GOT3 (cell line): ENCODE data around the gene UACA.

Experiments used
- DNase-seq: peaks from one replicate; lab custom pipeline; 2025; ENCODE audit warnings: mixed read lengths; lab: John Stamatoyannopoulos, UW

Gene UACA

DNA sequence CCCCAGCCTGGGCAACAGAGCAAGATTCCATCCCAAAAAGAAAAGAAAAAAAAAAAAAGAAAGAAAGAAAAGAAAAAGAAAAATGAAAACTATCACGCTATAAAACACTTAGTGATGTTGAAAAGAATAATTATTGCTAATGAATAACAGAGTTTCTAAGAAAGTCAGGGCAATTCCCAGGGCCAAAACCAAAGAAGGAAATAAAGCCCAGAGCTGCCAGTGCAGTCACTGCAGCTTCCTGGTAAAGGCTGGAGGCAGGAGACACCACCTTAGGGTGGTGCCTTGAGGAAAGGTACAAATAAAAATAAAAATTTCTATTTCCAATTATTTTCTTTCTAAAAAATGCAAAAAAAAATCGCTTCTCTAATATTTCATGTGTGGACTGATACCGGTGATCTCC is 19.7 kb upstream of the UACA start:
- DNase-seq, result no peak

GRCh38 chr15:70781236-70781635 is 17.9 kb upstream of the UACA start:
- DNase-seq, result no peak

DNA sequence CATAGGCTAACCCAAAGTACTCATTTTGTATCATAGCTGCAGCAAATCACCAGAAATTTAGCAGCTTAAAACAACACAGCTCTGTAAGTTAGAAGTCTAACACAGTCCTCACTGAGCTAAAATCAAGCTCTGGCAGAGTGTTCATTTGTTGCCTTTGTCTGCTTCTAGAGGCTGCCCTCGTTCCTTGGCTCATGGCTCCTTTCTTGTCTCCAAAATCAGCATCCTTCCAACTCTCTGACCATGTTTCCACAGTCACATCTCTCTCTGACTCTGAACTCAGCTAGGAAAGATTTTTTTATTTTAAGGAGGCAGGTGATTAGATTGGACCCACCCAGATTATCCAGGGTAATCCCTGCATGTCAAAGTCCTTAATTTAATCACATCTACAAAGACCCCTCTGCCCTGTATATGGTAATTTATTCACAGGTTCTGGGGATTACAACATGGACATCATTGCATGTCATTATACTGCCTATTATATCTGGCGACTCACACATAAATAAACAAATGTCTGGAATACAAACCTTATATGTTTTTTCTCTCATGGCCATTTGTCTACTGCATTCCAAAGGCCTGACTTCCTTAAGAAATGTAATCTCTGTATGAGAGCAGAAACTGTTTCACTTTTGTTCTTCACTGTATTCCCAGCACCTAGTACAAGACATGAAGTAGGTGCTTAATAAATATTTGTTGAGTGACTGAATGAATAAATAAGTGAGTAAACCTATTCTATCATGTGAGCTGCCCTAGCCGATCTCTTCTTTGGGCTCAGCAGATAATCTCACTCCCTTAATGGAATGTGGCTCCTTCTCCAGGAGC is 15.1 kb upstream of the UACA start:
- no peak for DNase-seq

- DNase-seq, result no peak
These were observed 14.0 kb upstream of the UACA start for GRCh38 chr15:70777170-70777926.

- DNase-seq, result no peak
These were observed 11.8 kb upstream of the UACA start for GRCh38 chr15:70775160-70775559.

DNA sequence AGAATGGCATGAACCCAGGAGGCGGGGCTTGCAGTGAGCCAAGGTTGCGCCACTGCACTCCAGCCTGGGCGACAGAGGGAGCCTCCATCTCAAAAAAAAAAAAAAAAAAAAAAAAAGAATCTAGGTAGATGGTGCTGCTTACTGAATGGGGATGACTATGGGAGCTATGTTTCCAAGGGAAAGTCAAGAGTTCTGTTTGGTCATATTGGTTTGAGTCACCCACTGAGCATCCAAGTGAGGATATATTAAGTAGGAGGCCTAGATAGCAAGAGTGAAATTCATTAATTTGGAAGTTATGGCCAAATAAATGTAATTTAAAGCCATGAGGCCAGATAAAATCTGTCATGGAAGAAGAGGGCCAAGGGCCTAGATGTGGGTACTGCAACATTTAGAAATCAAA is 9.0 kb upstream of the UACA start:
- DNase-seq, result no peak

DNA sequence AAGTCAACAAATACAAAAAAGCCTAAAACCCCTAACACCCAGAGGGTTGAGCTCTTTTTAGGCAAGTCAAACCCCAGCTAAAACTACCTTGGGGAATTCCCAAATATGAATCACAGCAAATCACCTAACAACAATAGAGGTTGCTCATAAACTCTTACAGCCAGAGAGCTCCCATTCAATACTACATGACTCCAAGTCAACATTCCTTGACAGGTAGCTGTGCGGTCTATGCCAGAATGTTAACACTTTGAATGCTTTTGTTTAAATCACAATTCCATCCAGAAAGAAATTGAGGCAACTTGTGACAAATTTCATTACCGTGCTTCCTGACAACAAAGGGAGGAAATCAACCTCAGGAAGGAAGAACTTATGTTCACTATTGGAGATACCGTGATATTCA is 7.5 kb upstream of the UACA start:
- DNase-seq, result no peak

DNA sequence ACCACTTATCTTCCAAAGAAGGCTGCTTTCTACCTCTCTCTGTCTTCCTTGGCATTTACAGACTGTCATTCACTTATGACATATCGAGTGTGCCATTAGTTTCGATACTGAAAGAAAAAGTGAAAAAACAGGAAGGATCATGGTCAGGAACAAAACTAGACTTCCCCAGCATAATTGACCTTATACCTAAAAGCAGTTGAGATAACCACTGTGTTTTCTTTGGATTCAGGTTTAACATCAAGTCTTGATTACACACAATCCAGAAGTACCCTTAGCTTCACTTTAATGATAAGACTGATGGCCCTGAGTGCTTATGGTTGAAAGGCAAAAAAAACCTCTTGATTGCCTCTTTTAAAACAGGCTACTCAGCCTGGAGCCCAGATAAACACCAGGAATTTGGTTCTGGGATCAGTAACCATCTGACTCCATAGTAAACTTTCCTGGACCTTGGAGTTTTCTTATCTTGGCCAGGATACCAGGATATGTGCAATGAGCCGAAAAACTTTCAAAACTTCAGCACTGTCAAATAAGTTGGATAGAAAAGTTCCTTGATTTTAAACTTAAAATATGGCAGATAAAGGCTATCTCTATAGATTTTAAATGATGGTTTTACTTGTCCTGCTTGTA is 5.0 kb upstream of the UACA start:
- no peak for DNase-seq

DNA sequence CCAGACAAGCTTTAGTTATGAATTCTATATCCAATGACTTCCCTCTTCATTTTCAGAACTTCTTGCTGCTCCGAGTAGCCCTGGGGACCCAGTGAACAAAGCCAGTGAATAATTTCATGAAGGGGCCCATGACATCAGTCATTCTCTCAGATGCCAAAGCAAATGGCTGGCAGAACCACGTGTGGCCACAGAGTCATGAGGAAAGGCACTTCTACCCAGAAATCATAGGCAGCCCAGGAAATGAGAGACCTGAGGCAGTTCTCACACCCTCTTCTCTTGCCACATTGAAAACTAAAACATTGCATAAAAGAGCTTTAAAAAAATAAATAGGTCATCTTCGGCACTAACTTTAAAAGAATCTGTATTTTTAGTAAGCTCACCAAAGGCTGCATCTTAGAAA is 4.3 kb upstream of the UACA start:
- DNase-seq, result no peak

- DNase-seq, result no peak
These were observed 3.2 kb upstream of the UACA start for GRCh38 chr15:70766597-70766996.

GRCh38 chr15:70765504-70766281 is 2.3 kb upstream of the UACA start:
- DNase-seq, result no peak

GRCh38 chr15:70763950-70764730 is 782 bp upstream of the UACA start:
- DNase-seq, result no peak

DNA sequence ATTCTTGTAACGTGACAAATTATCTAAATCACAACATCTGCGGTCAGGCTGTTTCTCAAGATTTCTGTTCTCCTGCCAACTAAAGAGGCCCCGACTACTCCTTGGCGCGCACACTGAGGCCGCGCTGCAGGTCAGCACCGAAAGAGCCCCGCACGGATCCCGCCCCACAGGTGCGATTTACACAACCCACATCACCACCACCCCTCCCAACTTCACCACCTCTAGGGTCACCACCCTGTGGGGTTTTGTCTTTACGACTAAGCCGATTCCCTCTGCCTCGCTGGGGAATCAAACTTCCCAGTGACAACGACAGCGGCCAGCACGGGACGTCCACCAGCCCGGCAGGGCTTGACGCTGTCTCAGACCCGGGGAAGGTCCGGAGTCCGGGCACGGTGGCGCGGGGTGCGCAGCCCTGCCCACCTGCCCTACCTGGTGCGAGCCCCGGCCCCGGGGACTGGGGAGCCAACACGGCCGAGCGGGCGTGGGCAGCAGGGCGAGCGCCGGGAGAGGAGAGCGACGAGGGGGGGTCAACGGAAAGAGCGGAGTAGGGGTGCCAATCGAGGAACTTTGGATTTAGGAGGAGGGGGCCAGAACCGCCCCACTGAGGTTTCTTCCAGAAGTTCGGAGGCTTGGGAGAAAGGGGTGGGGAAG is 764 bp downstream of the UACA start:
- DNase-seq, result no peak

DNA sequence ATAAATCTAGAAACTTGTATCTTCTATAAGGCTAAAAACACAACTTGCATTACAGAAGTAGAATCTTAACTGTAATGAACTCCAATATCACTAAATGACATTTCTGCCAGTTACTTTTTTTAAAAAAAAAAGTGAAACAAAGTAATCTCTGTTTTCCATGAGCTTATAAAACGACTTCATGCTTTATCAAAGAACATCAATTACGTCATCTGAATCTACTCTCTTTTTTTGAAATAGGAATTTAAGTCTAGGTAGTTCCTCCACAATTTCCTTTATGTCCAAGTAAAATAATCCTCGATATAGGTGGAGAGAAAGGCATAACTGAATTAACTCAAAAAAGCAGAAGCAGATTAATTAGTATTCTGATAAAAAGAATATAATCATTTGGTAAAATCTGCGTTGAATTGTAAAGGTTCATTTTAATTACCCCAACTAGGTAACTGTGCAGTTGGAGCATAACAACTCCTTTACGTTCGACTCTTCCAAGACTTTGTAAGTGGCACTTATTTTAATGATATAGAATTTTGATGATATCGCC is 1.4 kb downstream of the UACA start:
- DNase-seq, result no peak

- DNase-seq, result no peak
These were observed 2.3 kb downstream of the UACA start for GRCh38 chr15:70761046-70761445.

- no peak for DNase-seq
These were observed 4.4 kb downstream of the UACA start for GRCh38 chr15:70758790-70759462.

DNA sequence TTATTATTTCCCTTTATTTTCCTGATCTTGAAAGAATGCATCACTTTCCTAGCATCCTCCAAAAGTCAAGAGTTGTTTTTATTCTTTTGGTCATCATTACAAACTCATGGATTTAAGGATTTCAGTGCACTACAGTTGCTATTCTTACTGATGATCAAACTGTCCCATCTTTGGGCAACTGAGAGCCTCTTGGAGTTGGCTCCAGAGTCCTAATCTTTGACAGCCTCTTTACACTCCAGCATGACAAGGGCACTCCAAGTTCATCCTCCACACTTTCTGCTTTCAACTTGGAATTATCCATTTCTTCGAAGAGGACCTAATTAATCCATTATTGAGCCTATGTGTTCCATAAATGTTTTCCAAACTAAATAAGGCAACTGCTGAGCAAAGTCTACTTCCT is 5.7 kb downstream of the UACA start:
- DNase-seq, result no peak

GRCh38 chr15:70754862-70755261 is 8.5 kb downstream of the UACA start:
- no peak for DNase-seq

DNA sequence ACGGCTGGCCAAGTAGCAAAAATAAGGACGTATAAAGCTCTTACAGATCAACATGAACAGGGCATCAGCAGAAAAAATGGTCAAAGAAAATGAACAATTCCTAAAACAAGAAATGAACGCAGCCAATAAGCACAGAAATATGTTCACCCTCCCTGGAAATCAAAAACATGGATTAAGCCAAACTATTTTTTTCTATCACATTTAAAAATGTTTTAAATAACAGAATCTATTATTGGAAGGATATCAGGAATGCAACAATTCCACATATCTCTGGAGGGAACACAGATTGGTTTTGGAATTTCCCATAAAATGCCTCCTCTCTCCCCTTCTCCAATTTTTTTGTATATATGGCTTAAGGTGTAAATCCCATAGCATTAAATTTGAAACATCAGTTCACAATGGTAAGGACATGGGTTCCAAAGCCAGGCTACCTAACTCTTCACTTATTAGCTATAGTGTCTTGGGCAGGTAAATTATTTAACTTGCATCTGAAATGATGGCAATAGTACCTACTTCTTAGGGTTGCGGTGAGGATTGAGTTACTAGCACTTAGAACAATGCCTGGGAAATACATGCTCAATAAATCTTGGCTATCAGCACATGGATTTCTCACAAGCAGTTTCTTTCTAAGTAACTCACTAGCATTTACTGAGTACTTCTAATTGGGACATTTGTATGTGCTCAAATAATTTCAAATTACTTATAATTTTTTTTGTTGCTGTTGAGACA is 10.1 kb downstream of the UACA start:
- no peak for DNase-seq
